IgD-negative memory B cell (primary cell): Measurements from ENCODE around the gene CHTF18. TPM values are rescaled to one million over a fixed set of nuclear protein-coding genes. Genes with fewer than 3 reads are reported as not detected.
"Not testable (repeated sequence)": the region's sequence is repeated elsewhere in the genome, so short reads cannot be mapped to it uniquely, and the experiment has no call there.

Source experiments
- H3K27ac Mint-ChIP-seq, 3 donors: one replicate each; pipeline ENCODE4 v1.8.0; 2020 to 2022; ENCODE audit warnings: mild to moderate bottlenecking in 3 of 3, mixed read lengths in 3 of 3, moderate library complexity in 1 of 3
- H3K27me3 Mint-ChIP-seq: one replicate; pipeline ENCODE4 v1.8.0; 2021; ENCODE audit warnings: mixed read lengths
- H3K36me3 Mint-ChIP-seq: one replicate; pipeline ENCODE4 v1.8.0; 2020; ENCODE audit warnings: mild to moderate bottlenecking, mixed read lengths
- H3K4me1 Mint-ChIP-seq, 3 donors: one replicate each; pipeline ENCODE4 v1.8.0; 2020 to 2022; ENCODE audit warnings: mixed read lengths in 3 of 3, mild to moderate bottlenecking in 1 of 3
- H3K4me3 Mint-ChIP-seq, 4 donors: one replicate each; pipeline ENCODE4 v1.8.0; 2020 to 2022; ENCODE audit warnings: mild to moderate bottlenecking in 4 of 4, mixed read lengths in 4 of 4, moderate library complexity in 3 of 4
- H3K9me3 Mint-ChIP-seq, 3 donors: one replicate each; pipeline ENCODE4 v1.8.0; 2020 to 2021; ENCODE audit warnings: mixed read lengths in 3 of 3, mild to moderate bottlenecking in 1 of 3
- polyA plus RNA-seq: library from polyadenylated mRNA; unstranded; fragments of 300-500 nt; fragmentation: Illumina TruSeq; gene quantifications from one replicate; pipeline ENCODE4 v1.2.3, GENCODE V29; 2021

The CHTF18 gene
- polyA plus RNA-seq, 1 donor from 2014 or later = 4.9 TPM

DNA sequence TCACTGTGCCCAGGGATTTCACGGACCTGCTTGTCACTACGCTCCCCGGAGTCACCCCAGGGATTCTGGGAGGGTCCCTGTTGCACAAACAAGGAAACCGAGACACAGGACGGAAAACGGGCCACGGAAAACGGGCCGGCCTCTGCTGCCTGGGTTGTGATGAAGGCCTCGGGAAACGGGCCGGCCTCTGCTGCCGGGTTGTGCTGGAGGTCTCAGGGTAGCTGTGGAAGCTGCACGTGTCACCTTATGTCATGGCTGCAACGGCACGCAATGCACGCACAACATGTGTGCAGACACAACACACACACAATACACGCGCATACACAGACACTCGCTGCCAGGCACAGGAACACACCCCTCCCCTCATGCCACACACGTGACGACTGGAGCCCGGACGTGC, 39.1 kb downstream of the CHTF18 start:
- Mint-ChIP-seq H3K4me3 (no peak overlapping the region), H3K27me3 (peaks cover 22% of the 10 kb centered on the region), H3K4me1 (no peaks in the 10 kb centered on the region), H3K27ac (peak overlapping the region in 2 of 3 donors; percentile 31 to 43), H3K9me3 (no peaks in the 10 kb centered on the region), H3K36me3 (no peaks in the 10 kb centered on the region)

DNA sequence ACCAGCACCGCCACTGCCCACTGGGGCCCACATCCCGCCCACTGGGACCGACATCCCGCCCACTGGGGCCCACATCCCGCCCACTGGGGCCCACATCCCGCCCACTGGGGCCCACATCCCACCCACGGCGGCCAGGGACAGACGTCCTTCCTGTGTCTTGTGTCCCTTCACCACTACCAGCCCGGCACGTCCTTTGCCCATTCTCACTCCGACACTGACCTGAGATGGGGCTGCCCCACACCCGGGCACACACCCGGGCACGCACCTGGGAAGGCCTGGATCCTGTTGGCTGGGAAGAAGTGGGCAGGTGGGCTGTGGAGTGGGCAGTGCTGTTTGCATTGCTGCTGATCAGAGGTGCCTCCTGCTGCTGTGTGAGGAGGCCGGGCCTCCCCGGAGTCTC, 40.5 kb downstream of the CHTF18 start:
- H3K27me3 Mint-ChIP-seq = peaks cover 12% of the 10 kb centered on the region
- H3K4me1 Mint-ChIP-seq = no peaks in the 10 kb centered on the region
- H3K4me3 Mint-ChIP-seq = no peak overlapping the region
- H3K9me3 Mint-ChIP-seq = no peaks in the 10 kb centered on the region
- no peak overlapping the region for H3K27ac Mint-ChIP-seq
- no peaks in the 10 kb centered on the region for H3K36me3 Mint-ChIP-seq

DNA sequence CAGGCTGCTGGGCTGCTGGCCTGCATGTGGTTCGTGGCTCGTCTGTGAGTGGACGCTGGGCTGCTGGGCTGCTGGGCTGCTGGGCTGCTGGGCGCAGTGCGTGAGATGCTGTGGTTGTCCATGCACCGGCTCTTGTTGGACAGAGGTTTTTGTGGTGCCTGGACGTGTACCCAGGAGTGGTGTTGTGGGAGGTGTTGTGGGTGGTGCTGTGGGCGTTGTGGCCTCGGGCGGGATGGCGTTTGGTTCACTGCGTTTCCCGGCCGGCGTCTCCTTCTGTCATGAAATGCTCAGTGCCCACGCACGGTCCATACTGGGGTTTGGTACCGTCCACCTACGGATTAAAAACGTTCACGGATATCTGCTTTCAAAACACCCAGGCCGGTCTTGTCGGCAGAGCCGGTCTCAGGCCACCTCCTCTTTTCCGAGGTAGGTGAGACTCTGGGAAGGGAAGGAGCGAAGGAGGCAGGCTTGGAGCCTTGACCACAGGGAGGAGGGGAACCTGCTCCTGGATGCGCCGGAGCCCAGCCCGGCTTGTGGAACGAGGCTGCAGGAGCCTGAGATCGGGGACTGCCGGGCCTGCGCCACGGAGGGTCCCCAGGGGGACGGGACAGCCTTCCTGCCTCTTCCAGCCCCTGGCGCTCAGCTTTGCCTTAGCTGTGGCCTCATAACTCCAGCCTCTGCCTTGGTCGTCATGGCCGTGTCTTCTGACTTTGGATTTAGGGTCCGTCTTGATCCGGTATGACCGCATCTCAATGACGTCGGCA, 41.9 kb downstream of the CHTF18 start:
- Mint-ChIP-seq H3K27ac (no peak overlapping the region), H3K36me3 (no peaks in the 10 kb centered on the region), H3K4me1 (no peaks in the 10 kb centered on the region), H3K4me3 (peak overlapping the region in 1 of 4 donors; percentile 25), H3K9me3 (no peaks in the 10 kb centered on the region), H3K27me3 (peaks cover 6% of the 10 kb centered on the region)

DNA sequence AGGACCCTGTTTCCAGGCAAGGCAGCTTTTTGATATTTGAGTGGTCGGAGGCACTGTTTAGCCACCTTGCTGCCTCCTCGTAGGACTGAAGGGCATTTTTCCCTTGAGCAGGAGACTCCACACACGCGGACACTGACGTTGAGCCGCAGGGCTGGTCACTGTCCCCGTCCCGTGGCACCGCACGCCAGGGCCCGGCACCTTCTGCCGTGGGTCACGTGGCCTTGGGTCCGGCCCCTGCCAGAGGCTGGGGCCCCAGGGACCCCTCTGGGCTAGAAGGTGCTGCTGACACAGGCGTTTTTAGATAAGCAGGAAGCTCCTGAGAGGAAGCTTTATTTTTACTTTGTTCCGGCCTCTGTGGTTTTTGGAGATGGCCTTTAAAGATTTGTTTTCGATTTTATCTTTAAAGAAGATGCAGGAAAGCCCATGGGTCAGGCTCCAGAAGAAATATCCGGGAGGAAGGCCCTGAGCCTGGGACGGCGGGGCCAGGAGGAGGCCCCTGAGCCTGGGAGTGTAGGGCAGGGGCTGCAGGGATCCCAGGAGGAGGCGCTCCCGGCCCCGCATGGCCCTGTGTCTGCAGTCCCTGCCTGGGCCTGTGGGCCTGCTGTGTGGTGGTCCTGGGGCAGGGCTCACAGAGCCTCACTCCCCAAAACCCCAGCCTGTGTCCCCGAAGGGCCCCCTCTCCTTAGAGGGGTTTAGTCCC, 42.6 kb downstream of the CHTF18 start:
- peak overlapping the region in 1 of 4 donors; percentile 25 for H3K4me3 Mint-ChIP-seq
- H3K9me3 Mint-ChIP-seq = no peaks in the 10 kb centered on the region
- H3K4me1 Mint-ChIP-seq = no peaks in the 10 kb centered on the region
- H3K27me3 Mint-ChIP-seq = peaks cover 3% of the 10 kb centered on the region
- no peak overlapping the region for H3K27ac Mint-ChIP-seq
- no peaks in the 10 kb centered on the region for H3K36me3 Mint-ChIP-seq

DNA sequence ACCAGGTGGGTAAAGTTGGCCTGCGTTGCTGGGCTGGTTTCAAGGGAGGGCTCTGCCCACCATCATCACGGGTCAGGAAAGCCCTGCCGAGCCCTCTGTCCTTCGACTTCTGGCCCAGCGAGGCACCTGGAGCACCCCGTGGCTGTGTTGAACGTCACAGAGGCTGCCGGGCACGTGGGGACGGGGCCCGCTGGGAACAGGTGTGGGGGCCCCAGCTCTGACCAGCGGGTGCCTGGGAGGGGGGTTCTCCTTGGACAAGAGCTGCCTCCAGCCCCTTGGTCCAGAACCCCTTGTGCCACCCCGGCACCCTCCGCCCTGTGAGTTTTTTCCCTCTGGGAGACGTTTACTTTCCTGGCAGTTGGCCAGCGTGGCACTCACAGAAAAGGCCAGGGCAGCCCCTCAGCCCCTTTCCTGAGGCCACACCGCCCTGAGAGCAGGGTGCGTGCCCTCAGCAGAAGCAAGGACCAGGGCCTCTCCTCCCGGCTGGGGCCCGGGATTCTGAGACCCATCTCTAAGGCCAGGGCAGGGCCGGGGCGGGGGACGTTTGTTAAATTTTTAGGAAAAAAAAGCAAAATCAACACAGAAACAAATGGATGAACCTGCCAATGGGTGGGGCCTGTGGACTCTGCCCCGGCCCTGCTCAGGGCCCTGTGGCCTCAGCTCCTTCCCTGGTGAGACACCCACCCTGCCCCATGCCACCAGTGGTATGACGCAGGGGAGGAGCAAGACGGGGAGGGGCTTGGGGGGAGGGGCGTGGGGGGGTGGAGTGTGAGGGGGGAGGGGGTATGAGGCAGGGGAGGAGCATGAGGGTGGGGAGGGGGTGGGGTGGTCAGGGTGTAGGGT, 43.4 kb downstream of the CHTF18 start:
- Mint-ChIP-seq H3K4me1 (no peaks in the 10 kb centered on the region), H3K36me3 (no peaks in the 10 kb centered on the region), H3K27me3 (peaks cover 3% of the 10 kb centered on the region), H3K27ac (no peak overlapping the region), H3K9me3 (peaks cover 0 to 5% (median 0%) of the 10 kb centered on the region in 3 donors), H3K4me3 (no peak overlapping the region)

DNA sequence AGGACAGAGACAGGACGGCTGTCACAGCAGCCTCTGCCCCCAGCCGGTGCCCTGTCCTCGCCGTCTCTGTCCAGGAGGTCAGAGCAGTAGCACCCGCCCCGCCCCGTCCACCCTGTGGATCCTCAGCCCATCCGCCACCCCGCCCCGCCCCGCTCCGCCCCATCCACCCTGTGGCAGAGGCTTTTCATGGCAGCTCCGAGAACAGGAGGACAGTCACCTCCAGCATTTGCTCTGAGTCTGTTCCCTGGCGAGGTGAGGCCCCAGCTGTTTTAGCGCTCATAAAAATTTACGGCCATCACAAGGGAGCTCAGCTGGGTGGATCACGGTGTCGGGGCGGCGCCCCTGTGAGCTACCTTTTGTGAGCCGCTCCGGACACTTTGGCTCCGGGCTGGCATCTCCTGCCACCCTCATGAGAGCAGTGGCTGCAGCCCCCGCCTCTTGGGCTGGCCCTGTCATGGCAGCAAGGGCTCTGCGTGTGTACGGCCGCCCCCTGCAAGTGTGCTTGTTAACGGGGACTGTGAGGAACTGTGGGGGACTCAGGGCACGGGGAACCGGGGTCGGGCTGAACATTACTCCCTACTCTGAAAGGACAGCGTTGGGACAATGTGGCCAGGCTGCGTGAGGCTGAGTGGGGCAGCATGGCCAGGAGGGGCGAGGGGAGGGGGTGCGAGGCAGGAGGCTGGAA, 44.4 kb downstream of the CHTF18 start:
- Mint-ChIP-seq H3K4me1 (no peaks in the 10 kb centered on the region), H3K27ac (no peak overlapping the region), H3K9me3 (peaks cover 0 to 5% (median 0%) of the 10 kb centered on the region in 3 donors), H3K4me3 (no peak overlapping the region), H3K27me3 (peaks cover 3% of the 10 kb centered on the region), H3K36me3 (no peaks in the 10 kb centered on the region)

DNA sequence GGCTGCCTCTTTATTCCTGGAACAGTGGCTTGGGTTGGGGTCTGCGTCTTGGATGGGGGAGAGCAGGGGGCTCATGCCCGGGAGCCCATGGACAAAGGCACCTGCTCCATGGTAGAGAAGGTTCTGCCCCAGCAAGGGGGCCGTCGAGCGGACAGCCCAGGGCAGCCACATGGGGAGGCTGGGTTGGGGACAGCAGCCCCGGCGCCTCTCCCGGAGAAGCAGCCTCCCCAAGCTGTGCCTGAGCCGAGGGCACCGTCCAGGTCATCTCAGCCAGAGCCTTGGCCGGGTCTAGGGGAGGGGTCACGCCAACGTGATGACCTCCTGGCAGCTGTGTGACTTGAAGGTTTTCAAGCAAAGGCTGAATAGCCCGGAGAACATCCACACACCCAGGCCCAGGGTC, 45.0 kb downstream of the CHTF18 start:
- Mint-ChIP-seq H3K9me3 (peaks cover 0 to 5% (median 0%) of the 10 kb centered on the region in 3 donors), H3K27ac (no peak overlapping the region), H3K27me3 (peaks cover 3% of the 10 kb centered on the region), H3K4me3 (no peak overlapping the region), H3K4me1 (no peaks in the 10 kb centered on the region), H3K36me3 (no peaks in the 10 kb centered on the region)

DNA sequence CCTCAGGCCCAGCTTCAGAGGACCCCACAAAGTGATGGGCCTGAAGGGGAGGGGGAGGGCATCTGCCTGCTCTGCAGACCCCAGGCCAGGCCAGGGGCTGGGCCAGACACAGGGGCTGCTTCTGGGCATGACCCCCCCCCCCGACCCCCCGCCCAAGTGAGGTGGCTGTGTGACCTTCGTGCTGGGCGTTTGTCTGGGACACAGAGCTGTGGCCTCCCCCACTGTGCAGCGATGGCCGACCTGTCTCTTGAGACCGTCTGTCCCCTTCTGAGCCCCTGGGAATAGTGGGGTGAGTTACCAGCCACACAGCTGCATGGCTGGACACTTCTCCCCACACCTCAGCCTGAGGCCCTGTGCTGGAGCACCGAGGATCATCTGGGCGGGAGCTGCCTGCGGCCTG, 47.0 kb downstream of the CHTF18 start:
- Mint-ChIP-seq H3K9me3 (peaks cover 0 to 5% (median 0%) of the 10 kb centered on the region in 3 donors), H3K27ac (no peak overlapping the region), H3K4me1 (no peaks in the 10 kb centered on the region), H3K4me3 (no peak overlapping the region), H3K27me3 (peaks cover 2% of the 10 kb centered on the region), H3K36me3 (no peaks in the 10 kb centered on the region)

DNA sequence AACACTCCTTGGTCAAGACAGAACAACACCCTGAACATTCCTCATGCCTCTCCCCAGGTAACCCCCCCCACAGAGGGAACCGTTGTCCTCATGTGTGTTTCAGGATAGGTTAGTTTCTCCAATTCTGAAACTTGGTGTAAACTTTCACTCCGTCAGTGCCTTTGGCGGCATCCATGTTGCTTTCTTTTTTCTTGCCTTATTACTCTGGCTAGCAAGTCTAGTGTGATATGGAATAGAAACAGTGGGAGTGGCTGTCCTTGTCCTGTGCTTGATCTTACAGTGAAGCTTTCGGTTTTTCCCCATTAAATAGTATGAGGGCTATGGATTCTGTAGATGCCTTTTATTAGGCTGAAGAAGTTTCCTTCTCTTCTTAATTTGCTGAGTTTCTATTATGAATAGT, 47.8 kb downstream of the CHTF18 start:
- peaks cover 2% of the 10 kb centered on the region for H3K27me3 Mint-ChIP-seq
- no peak overlapping the region for H3K27ac Mint-ChIP-seq
- no peaks in the 10 kb centered on the region for H3K36me3 Mint-ChIP-seq

DNA sequence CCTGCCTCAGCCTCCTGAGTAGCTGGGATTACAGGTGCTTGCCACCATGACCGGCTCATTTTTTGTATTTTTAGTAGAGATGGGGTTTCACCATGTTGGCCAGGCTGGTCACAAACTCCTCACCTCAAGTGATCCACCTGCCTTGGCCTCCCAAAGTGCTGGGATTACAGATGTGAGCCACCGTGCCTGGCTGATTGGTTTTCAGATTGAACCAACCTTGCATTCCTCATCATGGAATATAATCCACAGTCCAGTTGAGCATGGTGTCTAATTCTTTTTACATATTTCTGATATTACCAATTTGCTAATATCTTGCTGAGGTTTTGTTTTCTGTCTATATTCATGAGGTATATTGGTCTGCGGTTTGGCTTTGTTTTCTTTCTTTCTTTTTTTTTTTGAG, 48.4 kb downstream of the CHTF18 start:
- H3K36me3 Mint-ChIP-seq, H3K27me3 Mint-ChIP-seq, H3K27ac Mint-ChIP-seq, H3K4me1 Mint-ChIP-seq, H3K9me3 Mint-ChIP-seq: not testable (repeated sequence)
- peak overlapping the region in 2 of 4 donors; percentile 14 to 27 for H3K4me3 Mint-ChIP-seq

More for the DNA sequence above, 47.8 kb downstream of the CHTF18 start:
- Mint-ChIP-seq H3K4me1 (no peaks in the 10 kb centered on the region), H3K4me3 (no peak overlapping the region), H3K9me3 (peaks cover 0 to 5% (median 0%) of the 10 kb centered on the region in 3 donors)

- H3K9me3 Mint-ChIP-seq = peaks cover 0 to 5% (median 0%) of the 10 kb centered on the region in 3 donors
- no peaks in the 10 kb centered on the region for H3K4me1 Mint-ChIP-seq
- no peaks in the 10 kb centered on the region for H3K36me3 Mint-ChIP-seq
- peaks cover 6% of the 10 kb centered on the region for H3K27me3 Mint-ChIP-seq
- H3K27ac Mint-ChIP-seq = no peak overlapping the region
- H3K4me3 Mint-ChIP-seq = peak overlapping the region in 1 of 4 donors; percentile 33
These were observed 50.3 kb downstream of the CHTF18 start for GRCh38 chr16:838741-839140.

DNA sequence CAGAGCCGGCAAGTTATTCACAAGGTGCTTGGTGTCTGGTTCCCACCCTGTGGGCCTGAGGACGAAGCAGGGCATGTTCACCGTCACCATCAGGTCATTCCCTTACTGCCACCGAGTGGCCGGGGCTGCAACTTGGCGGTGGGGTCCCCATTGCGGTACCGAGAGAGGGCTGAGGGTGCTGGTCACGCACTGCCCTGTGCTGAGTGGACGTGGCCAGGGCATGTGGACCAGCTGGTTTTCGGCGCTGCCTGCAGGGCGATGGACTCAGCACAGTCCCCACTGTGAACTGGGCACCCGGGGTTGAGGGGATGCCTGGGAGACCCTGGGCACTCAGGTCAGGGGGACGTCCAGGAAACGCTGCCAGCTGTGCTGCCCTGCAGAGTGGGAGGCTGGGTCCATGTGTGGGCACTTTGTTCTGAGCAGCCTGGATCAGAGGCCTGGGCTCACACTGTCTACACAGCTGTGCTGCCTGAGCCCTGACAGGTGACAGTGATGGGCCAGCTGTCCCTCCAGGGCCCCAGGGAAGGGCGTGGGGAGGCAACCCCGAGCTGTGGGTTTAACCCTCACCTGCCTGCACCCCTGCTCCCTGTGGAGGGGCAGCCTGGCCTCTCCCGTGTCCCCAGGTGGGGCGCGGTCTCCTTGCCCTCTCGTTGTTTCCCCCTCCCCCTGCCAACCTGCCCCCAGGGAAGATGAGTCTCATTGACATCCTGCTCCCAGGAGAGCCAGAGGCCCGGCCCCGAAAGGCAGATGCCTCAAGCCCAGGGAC, 51.4 kb downstream of the CHTF18 start:
- Mint-ChIP-seq H3K4me1 (no peaks in the 10 kb centered on the region), H3K27me3 (peaks cover 6% of the 10 kb centered on the region), H3K36me3 (no peaks in the 10 kb centered on the region), H3K27ac (no peak overlapping the region), H3K4me3 (no peak overlapping the region), H3K9me3 (peaks cover 0 to 5% (median 0%) of the 10 kb centered on the region in 3 donors)

GRCh38 chr16:840561-841454, 52.4 kb downstream of the CHTF18 start:
- peaks cover 8% of the 10 kb centered on the region for H3K27me3 Mint-ChIP-seq
- H3K27ac Mint-ChIP-seq = no peak overlapping the region
- H3K9me3 Mint-ChIP-seq = peaks cover 0 to 5% (median 0%) of the 10 kb centered on the region in 3 donors
- H3K4me3 Mint-ChIP-seq = no peak overlapping the region
- H3K36me3 Mint-ChIP-seq = no peaks in the 10 kb centered on the region
- no peaks in the 10 kb centered on the region for H3K4me1 Mint-ChIP-seq
